ENCODE results near the gene NFASC. TPM values are rescaled to one million over a fixed set of nuclear protein-coding genes. Genes with fewer than 3 reads are reported as not detected.

NFASC gene
- total and polyA plus RNA-seq, 4 donors: 4.3 to 92.7 (median 32.8) TPM

DNA sequence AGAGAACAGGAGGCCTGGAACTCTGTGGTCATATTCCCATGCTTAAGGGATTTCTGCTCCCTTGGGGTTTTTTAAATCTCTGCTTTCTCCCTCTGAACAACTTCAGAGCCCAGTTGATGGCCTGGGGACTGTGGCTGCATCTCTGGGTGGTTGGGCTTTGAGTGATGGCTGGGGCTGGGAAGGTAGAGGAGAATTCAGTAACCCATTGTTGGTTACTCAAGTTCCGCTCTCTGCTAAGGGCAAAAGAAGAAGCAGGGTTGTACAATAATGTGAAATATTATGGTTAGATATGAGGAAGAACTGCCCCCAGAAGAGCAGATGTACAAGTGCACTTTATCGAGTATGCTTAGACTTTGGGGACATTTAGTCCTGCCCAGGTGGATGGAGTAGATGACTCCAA, 100.3 kb downstream of the NFASC start:
- ATAC-seq (ENCODE audit: low FRiP score) (no peak), DNase-seq (no peak)
- Histone ChIP-seq H3K4me1 (ENCODE audit: control insufficient read depth in 1 of 2, insufficient read depth in 2 of 2, low read length in 2 of 2) (no peaks in the 10 kb centered on the region), H3K4me3 (ENCODE audit: low read length in 2 of 2) (no peak overlapping the region), H3K36me3 (ENCODE audit: control insufficient read depth in 1 of 2, insufficient read depth in 2 of 2, low read length in 1 of 2) (no peaks in the 10 kb centered on the region), H3K27me3 (ENCODE audit: control insufficient read depth in 1 of 2, insufficient read depth in 2 of 2, low read length in 1 of 2) (no peaks in the 10 kb centered on the region), H3K9me3 (ENCODE audit: control insufficient read depth, low read length) (no peaks in the 10 kb centered on the region), H3K27ac (ENCODE audit: low read depth in 1 of 2, low read length in 2 of 2) (no peak overlapping the region)
- intact Hi-C loops (cut with DNase I): no loop called here
- 88 to 90% methylated on average over 2 of the region's 2 CpGs for WGBS, 2 donors

DNA sequence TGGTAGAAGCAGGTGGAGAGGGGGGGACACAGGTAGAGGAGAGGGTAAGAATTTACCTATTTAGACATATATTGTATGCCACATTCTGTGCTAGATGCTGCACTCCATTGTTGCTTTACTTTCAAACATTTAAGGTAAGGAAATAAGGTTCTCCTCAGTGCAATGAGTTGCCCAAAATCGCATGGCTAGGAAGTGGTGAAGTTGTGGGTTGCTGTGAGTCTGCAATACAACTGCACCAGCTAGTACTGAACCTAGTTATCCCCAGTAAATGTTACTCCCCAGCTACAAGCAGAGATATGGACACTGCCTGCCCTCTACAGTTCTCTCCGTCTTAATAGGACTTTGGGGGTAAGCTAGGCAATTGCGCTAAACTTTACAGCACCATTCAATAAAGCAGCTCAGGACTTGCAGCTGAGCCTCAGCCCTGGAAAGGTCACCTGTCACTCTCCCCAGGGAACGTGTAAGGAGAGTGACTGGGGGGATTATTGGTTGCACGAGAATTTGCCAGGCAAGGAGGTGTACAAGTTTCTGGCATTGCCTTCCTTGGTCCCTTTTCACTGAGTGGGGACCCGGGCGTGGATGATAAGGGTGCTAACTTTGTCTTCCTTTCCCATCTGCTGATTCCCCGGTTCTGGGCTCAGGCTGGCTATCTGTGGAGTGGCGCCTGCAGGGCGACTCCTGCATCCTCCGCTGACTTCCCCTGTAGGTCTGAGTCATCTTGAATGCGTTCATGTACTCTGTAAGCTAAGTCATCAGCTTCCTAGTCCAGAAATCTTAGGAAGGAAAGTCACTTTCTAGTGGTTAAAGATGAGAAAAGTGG, 101.1 kb downstream of the NFASC start:
- no peak for ATAC-seq (ENCODE audit: low FRiP score)

DNA sequence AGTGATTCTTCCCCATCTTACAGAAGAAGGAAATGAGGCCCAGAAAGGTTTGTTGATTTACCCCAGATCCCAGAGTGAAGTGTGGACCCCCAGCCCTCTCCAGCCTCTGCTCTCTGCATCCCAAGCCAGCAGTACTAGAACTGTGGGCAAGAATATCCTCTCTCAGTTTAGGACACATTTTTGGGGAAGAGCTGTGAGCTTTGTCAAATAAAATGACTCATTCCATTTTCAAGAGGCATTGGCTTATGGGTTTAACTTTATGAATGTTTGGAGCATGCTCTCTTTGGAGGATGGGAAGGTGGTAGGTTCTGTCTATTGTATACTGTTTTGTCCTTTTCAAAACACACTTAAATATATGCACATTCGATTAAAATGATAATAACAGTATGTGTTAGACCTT, 101.8 kb downstream of the NFASC start:
- DNase-seq: no peak
- Histone ChIP-seq H3K27me3 (ENCODE audit: control insufficient read depth in 1 of 2, insufficient read depth in 2 of 2, low read length in 1 of 2) (no peaks in the 10 kb centered on the region), H3K27ac (ENCODE audit: low read depth in 1 of 2, low read length in 2 of 2) (no peak overlapping the region), H3K4me3 (ENCODE audit: low read length in 2 of 2) (no peak overlapping the region), H3K4me1 (ENCODE audit: control insufficient read depth in 1 of 2, insufficient read depth in 2 of 2, low read length in 2 of 2) (no peaks in the 10 kb centered on the region), H3K9me3 (ENCODE audit: control insufficient read depth, low read length) (no peaks in the 10 kb centered on the region), H3K36me3 (ENCODE audit: control insufficient read depth in 1 of 2, insufficient read depth in 2 of 2, low read length in 1 of 2) (no peaks in the 10 kb centered on the region)
- intact Hi-C loops (cut with DNase I): no loop called here
- 83 to 92% methylated on average over 1 of the region's 1 CpG for WGBS, 2 donors
- ATAC-seq (ENCODE audit: low FRiP score): no peak

More for the DNA sequence above, 101.1 kb downstream of the NFASC start:
- H3K36me3 ChIP-seq (ENCODE audit: control insufficient read depth in 1 of 2, insufficient read depth in 2 of 2, low read length in 1 of 2): no peaks in the 10 kb centered on the region
- H3K4me3 ChIP-seq (ENCODE audit: low read length in 2 of 2): no peak overlapping the region
- no peaks in the 10 kb centered on the region for H3K4me1 ChIP-seq (ENCODE audit: control insufficient read depth in 1 of 2, insufficient read depth in 2 of 2, low read length in 2 of 2)
- WGBS, 2 donors: 47 to 56% methylated on average over 12 of the region's 12 CpGs
- H3K9me3 ChIP-seq (ENCODE audit: control insufficient read depth, low read length): no peaks in the 10 kb centered on the region
- intact Hi-C loops (cut with DNase I): no loop called here
- DNase-seq: no peak
- H3K27me3 ChIP-seq (ENCODE audit: control insufficient read depth in 1 of 2, insufficient read depth in 2 of 2, low read length in 1 of 2): no peaks in the 10 kb centered on the region
- H3K27ac ChIP-seq (ENCODE audit: low read depth in 1 of 2, low read length in 2 of 2): no peak overlapping the region

DNA sequence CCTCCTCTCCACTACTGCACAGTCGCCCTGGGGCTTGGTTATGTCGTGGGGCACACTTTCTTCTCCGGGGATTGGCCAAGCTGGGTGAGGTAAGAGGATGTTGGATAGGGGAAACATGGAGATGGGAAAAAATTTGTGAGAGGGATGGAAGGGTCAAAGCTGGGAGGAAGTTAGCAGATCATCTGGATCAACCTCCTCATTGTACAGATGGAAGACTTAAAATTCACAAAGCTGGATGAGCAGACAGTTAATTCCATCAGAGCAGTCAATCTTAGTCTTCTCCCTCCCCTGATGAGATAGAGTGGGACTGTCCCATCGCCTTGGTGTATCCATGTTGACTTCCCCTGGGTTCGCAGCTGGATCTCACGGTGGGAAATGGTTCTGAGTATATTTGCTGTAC, 102.8 kb downstream of the NFASC start:
- 54 to 58% methylated on average over 6 of the region's 6 CpGs for WGBS, 2 donors
- Histone ChIP-seq H3K27me3 (ENCODE audit: control insufficient read depth in 1 of 2, insufficient read depth in 2 of 2, low read length in 1 of 2) (no peaks in the 10 kb centered on the region), H3K4me3 (ENCODE audit: low read length in 2 of 2) (no peak overlapping the region), H3K36me3 (ENCODE audit: control insufficient read depth in 1 of 2, insufficient read depth in 2 of 2, low read length in 1 of 2) (no peaks in the 10 kb centered on the region), H3K9me3 (ENCODE audit: control insufficient read depth, low read length) (no peaks in the 10 kb centered on the region), H3K27ac (ENCODE audit: low read depth in 1 of 2, low read length in 2 of 2) (no peak overlapping the region), H3K4me1 (ENCODE audit: control insufficient read depth in 1 of 2, insufficient read depth in 2 of 2, low read length in 2 of 2) (no peaks in the 10 kb centered on the region)
- intact Hi-C loops (cut with DNase I): no loop called here
- DNase-seq (no peak), ATAC-seq (ENCODE audit: low FRiP score) (no peak)

DNA sequence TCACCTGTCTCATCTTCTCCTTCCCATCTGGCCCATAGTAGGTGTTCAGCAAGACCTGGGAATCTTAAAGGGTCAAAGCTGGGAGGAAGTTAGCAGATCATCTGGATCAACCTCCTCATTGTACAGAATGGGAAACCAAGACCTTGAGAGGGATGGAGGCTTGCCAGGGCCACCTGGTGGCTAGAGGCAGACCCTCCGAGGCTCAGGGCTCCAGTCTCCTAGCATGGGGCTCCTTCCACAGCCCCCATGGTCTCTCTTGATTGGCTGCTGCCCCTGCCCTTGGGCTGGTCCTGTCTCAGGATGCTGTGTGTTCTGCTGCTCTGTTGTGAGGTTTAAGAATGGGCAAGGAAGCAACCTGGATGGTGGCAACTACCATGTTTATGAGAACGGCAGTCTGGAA, 103.7 kb downstream of the NFASC start:
- intact Hi-C loops (cut with DNase I): no loop called here
- H3K27me3 ChIP-seq (ENCODE audit: control insufficient read depth in 1 of 2, insufficient read depth in 2 of 2, low read length in 1 of 2): no peaks in the 10 kb centered on the region
- no peaks in the 10 kb centered on the region for H3K9me3 ChIP-seq (ENCODE audit: control insufficient read depth, low read length)
- no peak overlapping the region for H3K27ac ChIP-seq (ENCODE audit: low read depth in 1 of 2, low read length in 2 of 2)
- WGBS, 2 donors: 66% methylated on average over 2 of the region's 2 CpGs
- no peak for DNase-seq
- H3K4me3 ChIP-seq (ENCODE audit: low read length in 2 of 2): no peak overlapping the region
- H3K36me3 ChIP-seq (ENCODE audit: control insufficient read depth in 1 of 2, insufficient read depth in 2 of 2, low read length in 1 of 2): no peaks in the 10 kb centered on the region
- ATAC-seq (ENCODE audit: low FRiP score): no peak
- H3K4me1 ChIP-seq (ENCODE audit: control insufficient read depth in 1 of 2, insufficient read depth in 2 of 2, low read length in 2 of 2): no peaks in the 10 kb centered on the region

DNA sequence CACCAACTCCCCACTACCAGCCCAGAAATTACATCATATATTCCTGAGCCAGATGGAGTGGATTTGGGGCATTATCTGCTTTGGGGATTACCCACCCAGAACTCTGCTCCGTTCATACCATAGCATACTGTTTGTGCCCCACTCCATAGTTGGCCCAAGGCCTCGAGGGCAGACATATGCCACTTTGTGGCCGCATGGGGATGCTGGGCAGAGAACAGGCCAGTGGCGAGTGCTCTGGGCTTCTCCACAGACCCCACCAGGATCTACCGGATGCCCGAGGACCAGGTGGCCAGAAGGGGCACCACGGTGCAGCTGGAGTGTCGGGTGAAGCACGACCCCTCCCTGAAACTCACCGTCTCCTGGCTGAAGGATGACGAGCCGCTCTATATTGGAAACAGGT, 104.4 kb downstream of the NFASC start:
- Histone ChIP-seq H3K27me3 (ENCODE audit: control insufficient read depth in 1 of 2, insufficient read depth in 2 of 2, low read length in 1 of 2) (no peaks in the 10 kb centered on the region), H3K4me3 (ENCODE audit: low read length in 2 of 2) (no peak overlapping the region), H3K4me1 (ENCODE audit: control insufficient read depth in 1 of 2, insufficient read depth in 2 of 2, low read length in 2 of 2) (no peaks in the 10 kb centered on the region), H3K9me3 (ENCODE audit: control insufficient read depth, low read length) (no peaks in the 10 kb centered on the region), H3K36me3 (ENCODE audit: control insufficient read depth in 1 of 2, insufficient read depth in 2 of 2, low read length in 1 of 2) (no peaks in the 10 kb centered on the region), H3K27ac (ENCODE audit: low read depth in 1 of 2, low read length in 2 of 2) (no peak overlapping the region)
- ATAC-seq (ENCODE audit: low FRiP score) (no peak), DNase-seq (no peak)
- WGBS, 2 donors: 63 to 70% methylated on average over 12 of the region's 12 CpGs
- intact Hi-C loops (cut with DNase I): no loop called here

DNA sequence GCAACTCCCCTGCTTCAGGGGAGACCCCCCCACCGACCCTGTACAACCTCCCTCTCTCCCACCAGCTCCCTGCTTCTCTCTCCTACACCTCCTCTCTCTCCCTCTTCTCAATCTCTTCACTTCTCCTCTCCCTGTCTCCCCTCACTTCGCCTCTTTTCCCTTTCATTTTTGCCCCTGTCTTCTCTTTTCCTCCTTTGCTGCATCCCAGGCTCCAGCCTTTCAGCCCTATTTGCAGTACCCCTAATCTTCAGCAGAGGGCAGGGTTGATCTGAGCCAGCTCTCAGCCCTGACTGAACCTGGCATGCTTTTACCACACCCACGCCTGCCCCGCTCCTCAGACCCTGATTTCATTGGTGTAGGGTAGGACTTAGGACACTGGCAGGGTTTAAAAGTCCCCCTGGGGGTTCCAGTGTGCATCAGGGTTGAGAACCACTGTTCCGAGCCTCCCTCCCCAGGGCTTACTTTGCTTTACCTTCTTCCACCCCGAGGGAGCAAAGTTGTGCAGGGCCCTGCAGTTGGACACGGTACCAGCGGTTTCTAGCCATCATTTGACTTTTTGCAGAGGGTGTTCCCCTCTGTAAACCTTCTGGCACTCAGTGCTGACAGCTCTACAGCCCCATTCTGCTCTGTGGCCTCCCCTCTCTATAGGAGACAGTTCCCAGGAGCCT, 105.0 kb downstream of the NFASC start:
- Histone ChIP-seq H3K27me3 (ENCODE audit: control insufficient read depth in 1 of 2, insufficient read depth in 2 of 2, low read length in 1 of 2) (no peaks in the 10 kb centered on the region), H3K36me3 (ENCODE audit: control insufficient read depth in 1 of 2, insufficient read depth in 2 of 2, low read length in 1 of 2) (no peaks in the 10 kb centered on the region), H3K4me3 (ENCODE audit: low read length in 2 of 2) (no peak overlapping the region), H3K27ac (ENCODE audit: low read depth in 1 of 2, low read length in 2 of 2) (no peak overlapping the region), H3K4me1 (ENCODE audit: control insufficient read depth in 1 of 2, insufficient read depth in 2 of 2, low read length in 2 of 2) (no peaks in the 10 kb centered on the region), H3K9me3 (ENCODE audit: control insufficient read depth, low read length) (no peaks in the 10 kb centered on the region)
- intact Hi-C loops (cut with DNase I): no loop called here
- 41 to 46% methylated on average over 8 of the region's 8 CpGs for WGBS, 2 donors
- ATAC-seq (ENCODE audit: low FRiP score): peak; percentile 61
- DNase-seq: no peak

DNA sequence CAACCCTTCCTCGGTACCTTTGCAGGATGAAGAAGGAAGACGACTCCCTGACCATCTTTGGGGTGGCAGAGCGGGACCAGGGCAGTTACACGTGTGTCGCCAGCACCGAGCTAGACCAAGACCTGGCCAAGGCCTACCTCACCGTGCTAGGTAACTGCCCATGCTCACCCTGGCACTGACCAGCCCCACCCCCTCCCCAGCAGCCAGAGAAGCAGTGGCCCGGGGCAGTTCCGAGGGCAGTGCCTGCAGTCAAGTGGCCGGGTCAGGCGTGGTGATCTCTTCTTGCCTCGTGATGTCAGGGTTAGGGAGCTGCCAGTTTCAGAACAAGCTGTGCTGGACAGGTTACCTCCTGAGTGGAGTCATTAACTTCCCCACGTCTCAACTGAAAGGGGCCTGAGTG, 106.0 kb downstream of the NFASC start:
- no peak for ATAC-seq (ENCODE audit: low FRiP score)
- Histone ChIP-seq H3K9me3 (ENCODE audit: control insufficient read depth, low read length) (no peaks in the 10 kb centered on the region), H3K27ac (ENCODE audit: low read depth in 1 of 2, low read length in 2 of 2) (no peak overlapping the region), H3K4me1 (ENCODE audit: control insufficient read depth in 1 of 2, insufficient read depth in 2 of 2, low read length in 2 of 2) (no peaks in the 10 kb centered on the region), H3K36me3 (ENCODE audit: control insufficient read depth in 1 of 2, insufficient read depth in 2 of 2, low read length in 1 of 2) (no peaks in the 10 kb centered on the region), H3K27me3 (ENCODE audit: control insufficient read depth in 1 of 2, insufficient read depth in 2 of 2, low read length in 1 of 2) (no peaks in the 10 kb centered on the region), H3K4me3 (ENCODE audit: low read length in 2 of 2) (no peak overlapping the region)
- WGBS, 2 donors: 93% methylated on average over 13 of the region's 13 CpGs
- intact Hi-C loops (cut with DNase I): no loop called here
- no peak for DNase-seq

DNA sequence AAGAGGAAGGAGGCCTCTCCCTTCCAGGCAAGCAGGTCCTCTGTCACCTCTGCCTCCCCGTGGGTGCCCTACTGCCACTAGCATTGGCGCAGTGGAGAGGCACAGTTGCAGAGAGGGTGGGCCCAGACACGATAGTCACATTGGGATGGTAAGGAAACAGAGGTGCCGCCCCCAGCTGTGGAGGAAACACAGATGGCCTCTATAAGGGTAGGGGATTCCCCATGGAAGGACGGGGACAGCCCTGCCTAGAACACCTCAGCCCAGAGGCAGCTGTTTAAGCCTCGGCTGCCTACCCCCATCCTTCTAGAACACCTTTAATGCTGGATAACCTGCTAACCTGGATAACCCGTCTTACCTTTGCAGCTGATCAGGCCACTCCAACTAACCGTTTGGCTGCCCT, 106.7 kb downstream of the NFASC start:
- H3K36me3 ChIP-seq (ENCODE audit: control insufficient read depth in 1 of 2, insufficient read depth in 2 of 2, low read length in 1 of 2): no peaks in the 10 kb centered on the region
- H3K27ac ChIP-seq (ENCODE audit: low read depth in 1 of 2, low read length in 2 of 2): no peak overlapping the region
- H3K27me3 ChIP-seq (ENCODE audit: control insufficient read depth in 1 of 2, insufficient read depth in 2 of 2, low read length in 1 of 2): no peaks in the 10 kb centered on the region
- no peaks in the 10 kb centered on the region for H3K9me3 ChIP-seq (ENCODE audit: control insufficient read depth, low read length)
- DNase-seq (no peak), ATAC-seq (ENCODE audit: low FRiP score) (no peak)
- no peak overlapping the region for H3K4me3 ChIP-seq (ENCODE audit: low read length in 2 of 2)
- intact Hi-C loops (cut with DNase I): no loop called here
- WGBS, 2 donors: 87 to 92% methylated on average over 8 of the region's 8 CpGs
- H3K4me1 ChIP-seq (ENCODE audit: control insufficient read depth in 1 of 2, insufficient read depth in 2 of 2, low read length in 2 of 2): no peaks in the 10 kb centered on the region

All from aorta (tissue), 5 donors.